Keratinocyte (primary cell): Measurements from ENCODE around the gene SLC16A9.

ENCODE experiments used
- EZH2 ChIP-seq: IDR thresholded peaks from one replicate; pipeline ENCODE4 v1.6.1; 2012; ENCODE audit warnings: inconsistent platforms, mild to moderate bottlenecking, low read length, moderate library complexity
- TF ChIP-seq, protein P1 (sequence below), 3 experiments: IDR thresholded peaks in 1 of 3; conservative IDR thresholded peaks in 1 of 3; optimal IDR thresholded peaks in 1 of 3; 2 replicates in 2 of 3; 3 replicates in 1 of 3; pipeline versions ENCODE3 to v1.5.1; 2011; ENCODE audit warnings: low read length in 3 of 3, mild to moderate bottlenecking in 3 of 3, moderate library complexity in 2 of 3, control low read depth in 1 of 3, inconsistent platforms in 1 of 3; ENCODE audit not compliant: insufficient read depth in 2 of 3; ENCODE audit errors: extremely low read depth in 1 of 3

DNA sequence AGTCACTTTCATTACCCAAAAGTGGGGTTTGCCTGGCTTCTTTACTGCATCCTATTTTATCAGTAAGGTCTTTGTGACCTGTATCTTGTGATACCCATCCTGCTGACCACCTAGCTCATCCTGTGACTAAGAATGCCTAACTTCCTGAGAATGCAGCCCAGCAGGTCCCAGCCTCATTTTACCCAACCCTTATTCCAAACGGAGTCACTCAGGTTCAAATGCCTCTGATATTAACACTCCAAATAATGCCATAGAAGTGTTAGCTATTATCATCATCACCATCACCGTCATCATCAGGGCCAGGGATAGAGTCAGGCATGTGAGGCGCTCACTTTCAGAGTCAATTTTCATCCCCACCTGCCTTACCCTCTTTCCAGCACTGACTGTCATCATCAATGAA is 85.5 kb downstream of the SLC16A9 start:
- TF ChIP-seq, protein P1, sequence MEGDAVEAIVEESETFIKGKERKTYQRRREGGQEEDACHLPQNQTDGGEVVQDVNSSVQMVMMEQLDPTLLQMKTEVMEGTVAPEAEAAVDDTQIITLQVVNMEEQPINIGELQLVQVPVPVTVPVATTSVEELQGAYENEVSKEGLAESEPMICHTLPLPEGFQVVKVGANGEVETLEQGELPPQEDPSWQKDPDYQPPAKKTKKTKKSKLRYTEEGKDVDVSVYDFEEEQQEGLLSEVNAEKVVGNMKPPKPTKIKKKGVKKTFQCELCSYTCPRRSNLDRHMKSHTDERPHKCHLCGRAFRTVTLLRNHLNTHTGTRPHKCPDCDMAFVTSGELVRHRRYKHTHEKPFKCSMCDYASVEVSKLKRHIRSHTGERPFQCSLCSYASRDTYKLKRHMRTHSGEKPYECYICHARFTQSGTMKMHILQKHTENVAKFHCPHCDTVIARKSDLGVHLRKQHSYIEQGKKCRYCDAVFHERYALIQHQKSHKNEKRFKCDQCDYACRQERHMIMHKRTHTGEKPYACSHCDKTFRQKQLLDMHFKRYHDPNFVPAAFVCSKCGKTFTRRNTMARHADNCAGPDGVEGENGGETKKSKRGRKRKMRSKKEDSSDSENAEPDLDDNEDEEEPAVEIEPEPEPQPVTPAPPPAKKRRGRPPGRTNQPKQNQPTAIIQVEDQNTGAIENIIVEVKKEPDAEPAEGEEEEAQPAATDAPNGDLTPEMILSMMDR (optimal IDR thresholded peaks at IDR 0.05 in 1 of 3, IDR thresholded peaks at IDR 0.05 in 1 of 3, conservative IDR thresholded peaks at IDR 0.05 in 1 of 3; ENCODE audit: extremely low read depth in 1 of 3, insufficient read depth in 2 of 3, low read length in 3 of 3), result no peak
- no peak for TF ChIP-seq EZH2
